Activated T-helper 2 cell treated with anti-CD3 and anti-CD28 coated beads, Interferon-gamma antibody, Interleukin-2, Interleukin-4, amounts not matched to agents 10 μg/mL and 5 μg/mL and 100 μg/mL, durations not matched to agents 14 hours and 24 hours and 36 hours (primary cell): ENCODE results near the gene CDC42EP5. TPM values are rescaled to one million over a fixed set of nuclear protein-coding genes. Genes with fewer than 3 reads are reported as not detected.

Source experiments
- DNase-seq: peaks from one replicate; pipeline ENCODE4 v3.0.0; 2021; ENCODE audit warnings: low spot score
- H3K27ac Mint-ChIP-seq: one replicate; pipeline ENCODE4 v1.8.0; 2021; ENCODE audit warnings: mixed read lengths
- H3K27me3 Mint-ChIP-seq: one replicate; pipeline ENCODE4 v1.8.0; 2021; ENCODE audit warnings: low read depth, mixed read lengths
- H3K36me3 Mint-ChIP-seq: one replicate; pipeline ENCODE4 v1.8.0; 2021; ENCODE audit warnings: low read depth, mixed read lengths
- H3K4me1 Mint-ChIP-seq: one replicate; pipeline ENCODE4 v1.8.0; 2021; ENCODE audit warnings: low read depth, mixed read lengths
- H3K4me3 Mint-ChIP-seq: one replicate; pipeline ENCODE4 v1.8.0; 2021; ENCODE audit warnings: low read depth, mild to moderate bottlenecking, moderate library complexity, mixed read lengths
- H3K9me3 Mint-ChIP-seq: one replicate; pipeline ENCODE4 v1.8.0; 2021; ENCODE audit warnings: mixed read lengths
- intact Hi-C: fragments of 100-400 bp; cut with micrococcal nuclease; formaldehyde crosslinking; loops from one replicate; pipeline ENCODE4 v1.15.1; 2023
- total RNA-seq: library from RNA; stranded (reverse); gene quantifications from 2 replicates; pipeline ENCODE4 v1.2.3, GENCODE V29; 2022

The CDC42EP5 gene
- total RNA-seq, 1 donor from 2014 or later: 1.0 TPM

DNA sequence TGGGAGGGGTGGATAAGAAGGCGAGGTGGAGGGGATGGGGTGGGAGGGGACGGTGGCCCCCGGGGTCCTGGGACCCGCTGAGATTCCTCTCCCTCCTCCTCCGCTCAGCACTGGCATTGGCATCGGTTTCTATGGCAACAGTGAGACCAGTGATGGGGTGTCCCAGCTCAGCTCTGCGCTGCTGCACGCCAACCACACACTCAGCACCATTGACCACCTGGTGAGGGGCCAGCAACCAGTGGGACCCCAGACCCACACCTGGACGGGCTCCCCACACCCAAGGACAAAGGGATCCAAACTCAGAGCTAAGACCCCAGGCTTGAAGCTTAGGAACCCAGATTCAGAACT is 52.0 kb downstream of the CDC42EP5 start:
- Mint-ChIP-seq H3K4me1 (peaks cover 14% of the 10 kb centered on the region), H3K4me3 (no peak overlapping the region), H3K27ac (no peak overlapping the region), H3K9me3 (no peaks in the 10 kb centered on the region), H3K36me3 (no peaks in the 10 kb centered on the region), H3K27me3 (peaks cover 8% of the 10 kb centered on the region)
- DNase-seq: no peak
- intact Hi-C loops: no loop called here

DNA sequence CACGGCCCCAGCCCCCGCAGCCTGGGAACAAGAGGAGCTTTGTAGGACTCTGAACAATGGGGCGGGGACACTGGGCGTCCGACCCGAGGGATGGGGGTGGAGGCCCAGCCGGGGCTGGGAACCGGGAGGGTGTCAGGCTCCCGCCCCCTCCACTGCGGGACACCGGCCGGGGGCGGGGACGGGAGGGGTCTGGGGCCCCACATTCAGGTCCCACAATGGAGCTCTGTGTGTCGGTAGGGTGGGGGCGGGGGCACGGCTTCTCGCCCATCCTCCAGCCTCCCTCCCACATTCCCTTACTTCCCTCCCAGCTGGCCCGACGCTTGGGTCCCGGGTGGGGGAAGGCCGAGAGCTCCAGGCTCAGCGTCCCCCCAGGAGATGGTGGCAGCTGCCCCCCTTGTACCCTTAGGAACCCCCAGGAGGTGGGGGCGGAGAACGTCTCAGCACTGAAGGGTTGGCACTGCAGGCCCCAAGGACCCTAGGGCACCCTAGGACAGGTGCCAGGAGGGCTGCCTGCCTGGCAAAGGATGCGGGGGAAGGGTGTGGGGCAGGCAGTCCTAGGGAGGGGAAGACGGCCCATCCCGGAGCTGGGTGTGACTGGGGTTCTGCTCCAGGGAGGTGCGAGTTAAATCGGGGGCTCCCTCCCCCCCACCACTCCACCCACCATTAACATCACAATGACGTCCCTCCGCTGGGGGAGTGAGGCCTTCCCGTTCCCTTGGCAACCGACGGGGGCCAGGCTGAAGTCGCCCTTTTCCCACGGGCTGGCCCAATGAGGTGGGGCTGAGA is 52.5 kb downstream of the CDC42EP5 start:
- Mint-ChIP-seq H3K27me3 (peaks cover 13% of the 10 kb centered on the region), H3K36me3 (no peaks in the 10 kb centered on the region), H3K4me3 (no peak overlapping the region)

DNA sequence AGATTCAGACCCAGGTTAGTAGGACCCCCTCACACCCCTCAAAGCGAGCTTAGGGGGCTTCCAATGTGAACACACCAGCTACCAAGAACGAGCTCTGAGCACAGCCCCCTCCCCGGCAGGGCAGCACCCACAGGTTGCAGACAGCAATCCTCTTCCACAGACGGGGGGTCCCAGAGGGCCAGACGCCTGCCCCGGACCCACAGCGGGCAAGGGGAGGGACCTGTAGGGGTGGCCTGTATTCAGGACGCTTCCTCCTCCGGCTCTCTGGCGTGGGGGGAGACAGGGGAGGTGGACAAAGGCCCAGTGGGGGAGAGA is 53.1 kb downstream of the CDC42EP5 start:
- Mint-ChIP-seq H3K27me3 (peaks cover 13% of the 10 kb centered on the region), H3K9me3 (no peaks in the 10 kb centered on the region), H3K4me3 (no peak overlapping the region), H3K4me1 (peaks cover 14% of the 10 kb centered on the region), H3K27ac (no peak overlapping the region), H3K36me3 (no peaks in the 10 kb centered on the region)
- intact Hi-C loops: no loop called here
- DNase-seq: no peak

More for the DNA sequence above, 52.5 kb downstream of the CDC42EP5 start:
- Mint-ChIP-seq H3K9me3 (no peaks in the 10 kb centered on the region), H3K27ac (no peak overlapping the region), H3K4me1 (peaks cover 14% of the 10 kb centered on the region)
- no peak for DNase-seq
- intact Hi-C loops: no loop called here

DNA sequence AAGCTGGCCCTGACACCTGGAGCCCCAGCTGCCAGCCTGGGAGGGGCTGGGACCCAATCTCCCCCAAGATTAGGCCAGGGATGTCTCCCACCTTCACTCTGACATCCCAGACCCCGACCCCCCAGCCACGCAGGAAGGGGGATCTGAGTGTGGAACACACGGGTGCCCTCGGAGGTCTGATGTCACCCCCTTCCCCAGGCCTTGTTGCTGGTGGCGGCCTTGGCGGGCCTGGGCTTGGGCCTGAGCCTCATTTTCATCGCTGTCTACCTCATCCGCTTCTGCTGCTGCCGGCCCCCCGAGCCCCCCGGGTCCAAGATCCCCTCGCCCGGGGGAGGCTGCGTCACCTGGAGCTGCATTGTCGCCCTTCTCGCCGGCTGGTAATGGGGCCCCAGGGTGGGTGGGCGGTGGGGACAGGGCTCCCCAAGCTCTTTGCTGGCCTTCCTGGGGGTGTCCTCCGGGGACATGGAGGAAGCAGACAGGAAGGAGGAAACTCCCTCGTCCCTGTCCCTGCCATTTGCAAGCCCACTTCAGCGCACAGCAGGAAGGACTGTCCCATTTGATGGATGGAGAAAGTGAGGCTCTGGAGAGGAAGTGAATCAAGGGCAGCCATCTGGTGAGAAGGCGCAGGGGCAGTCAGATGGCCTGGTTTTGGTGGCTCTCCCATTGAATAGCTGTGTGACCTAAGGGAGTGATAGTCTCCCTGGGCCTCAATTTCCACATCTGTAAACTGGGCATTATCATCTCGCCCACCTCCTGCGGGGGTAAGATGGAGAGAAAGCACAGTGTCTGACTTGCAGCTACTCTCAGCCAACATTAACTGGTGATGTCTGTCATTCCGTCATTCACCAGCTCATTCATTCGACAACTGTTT is 53.9 kb downstream of the CDC42EP5 start:
- H3K9me3 Mint-ChIP-seq: peaks cover 2% of the 10 kb centered on the region
- intact Hi-C loops: no loop called here
- H3K27me3 Mint-ChIP-seq: peaks cover 22% of the 10 kb centered on the region
- no peak overlapping the region for H3K4me3 Mint-ChIP-seq
- H3K27ac Mint-ChIP-seq: no peak overlapping the region
- peaks cover 14% of the 10 kb centered on the region for H3K4me1 Mint-ChIP-seq
- no peaks in the 10 kb centered on the region for H3K36me3 Mint-ChIP-seq
- DNase-seq: no peak

GRCh38 chr19:54418030-54418929 is 54.8 kb downstream of the CDC42EP5 start:
- Mint-ChIP-seq H3K27me3 (peaks cover 27% of the 10 kb centered on the region), H3K27ac (peak overlapping the region; percentile 16), H3K4me3 (peak overlapping the region; percentile 1), H3K9me3 (peaks cover 5% of the 10 kb centered on the region), H3K36me3 (no peaks in the 10 kb centered on the region), H3K4me1 (peaks cover 14% of the 10 kb centered on the region)
- intact Hi-C loops: no loop called here
- peak; percentile 37 for DNase-seq

DNA sequence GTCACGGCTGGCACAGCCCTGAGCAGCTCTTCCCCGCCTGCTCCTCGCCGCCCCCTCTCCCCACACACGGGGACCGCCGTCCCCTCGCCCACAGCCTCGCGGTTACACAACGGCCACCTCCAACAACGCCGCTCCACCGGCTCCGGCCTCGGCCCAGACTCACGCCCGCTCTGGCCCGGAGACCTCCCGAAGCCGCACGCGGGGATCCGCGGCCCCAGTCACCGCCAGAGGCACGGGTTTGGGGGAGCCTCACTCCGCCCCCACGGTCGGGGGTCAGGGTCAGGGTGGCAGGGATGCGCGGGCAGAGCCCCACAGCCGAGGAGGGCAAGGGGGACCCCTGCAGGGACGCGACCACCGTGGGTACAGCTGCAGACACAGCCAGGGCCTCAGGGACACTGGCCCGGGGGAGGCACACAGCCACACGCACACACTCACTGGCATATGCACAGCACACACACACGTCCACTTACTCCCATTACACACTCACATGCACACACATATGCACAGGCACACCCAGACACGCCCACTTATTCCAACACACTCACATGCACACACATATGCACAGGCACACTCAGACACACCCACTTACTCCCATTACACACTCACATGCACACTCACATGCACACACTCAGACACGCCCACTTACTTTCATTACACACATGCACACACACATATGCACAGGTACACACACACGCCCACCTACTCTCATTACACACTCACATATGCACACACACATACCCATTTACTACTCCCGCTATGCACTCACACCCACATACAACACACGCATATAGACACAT is 56.2 kb downstream of the CDC42EP5 start:
- H3K9me3 Mint-ChIP-seq: peaks cover 5% of the 10 kb centered on the region
- no peak overlapping the region for H3K27ac Mint-ChIP-seq
- peaks cover 14% of the 10 kb centered on the region for H3K4me1 Mint-ChIP-seq
- H3K27me3 Mint-ChIP-seq: peaks cover 27% of the 10 kb centered on the region
- DNase-seq: no peak
- no peaks in the 10 kb centered on the region for H3K36me3 Mint-ChIP-seq
- intact Hi-C loops: no loop called here
- H3K4me3 Mint-ChIP-seq: no peak overlapping the region

DNA sequence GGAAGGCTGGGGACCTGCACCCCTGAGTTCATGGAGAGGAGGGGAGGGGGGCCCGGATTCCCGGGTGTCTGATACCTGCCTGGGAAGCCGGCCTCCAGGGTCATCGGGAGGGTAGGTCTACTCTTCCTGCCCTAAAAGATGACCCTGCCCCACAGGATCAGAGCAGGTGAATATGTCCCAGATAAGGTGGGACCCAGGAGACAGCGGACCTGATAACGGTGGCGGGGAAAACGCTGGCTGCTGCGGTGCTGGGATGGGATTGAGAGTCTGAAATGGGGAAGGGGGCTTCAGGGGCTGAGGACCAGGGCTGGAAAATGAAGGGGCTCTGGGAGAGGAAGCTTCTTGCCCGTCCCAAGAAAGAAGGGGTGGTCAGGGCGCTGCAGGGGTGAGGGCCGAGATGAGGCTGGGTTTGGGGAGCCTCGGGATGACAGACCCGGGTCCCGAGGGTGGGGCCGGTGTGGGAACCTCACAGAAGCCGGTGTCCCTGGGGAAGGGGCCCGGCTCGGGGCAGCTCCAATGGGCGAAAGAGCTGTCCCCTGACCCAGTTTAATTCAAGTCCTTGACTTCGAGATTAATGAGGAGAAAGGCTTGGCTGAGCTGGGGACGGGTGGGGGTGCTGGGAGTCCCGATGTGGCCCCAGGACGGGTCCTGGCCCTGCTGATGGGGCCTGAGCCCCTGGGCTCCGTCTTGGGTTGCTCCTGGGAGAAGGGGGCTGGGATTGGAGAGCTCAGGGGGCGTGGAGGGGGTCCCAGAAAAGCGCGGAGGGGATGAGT is 57.0 kb downstream of the CDC42EP5 start:
- Mint-ChIP-seq H3K27me3 (peaks cover 28% of the 10 kb centered on the region), H3K36me3 (no peaks in the 10 kb centered on the region), H3K4me1 (peaks cover 14% of the 10 kb centered on the region), H3K9me3 (peaks cover 5% of the 10 kb centered on the region), H3K27ac (no peak overlapping the region), H3K4me3 (no peak overlapping the region)
- DNase-seq: no peak
- intact Hi-C loops: no loop called here

DNA sequence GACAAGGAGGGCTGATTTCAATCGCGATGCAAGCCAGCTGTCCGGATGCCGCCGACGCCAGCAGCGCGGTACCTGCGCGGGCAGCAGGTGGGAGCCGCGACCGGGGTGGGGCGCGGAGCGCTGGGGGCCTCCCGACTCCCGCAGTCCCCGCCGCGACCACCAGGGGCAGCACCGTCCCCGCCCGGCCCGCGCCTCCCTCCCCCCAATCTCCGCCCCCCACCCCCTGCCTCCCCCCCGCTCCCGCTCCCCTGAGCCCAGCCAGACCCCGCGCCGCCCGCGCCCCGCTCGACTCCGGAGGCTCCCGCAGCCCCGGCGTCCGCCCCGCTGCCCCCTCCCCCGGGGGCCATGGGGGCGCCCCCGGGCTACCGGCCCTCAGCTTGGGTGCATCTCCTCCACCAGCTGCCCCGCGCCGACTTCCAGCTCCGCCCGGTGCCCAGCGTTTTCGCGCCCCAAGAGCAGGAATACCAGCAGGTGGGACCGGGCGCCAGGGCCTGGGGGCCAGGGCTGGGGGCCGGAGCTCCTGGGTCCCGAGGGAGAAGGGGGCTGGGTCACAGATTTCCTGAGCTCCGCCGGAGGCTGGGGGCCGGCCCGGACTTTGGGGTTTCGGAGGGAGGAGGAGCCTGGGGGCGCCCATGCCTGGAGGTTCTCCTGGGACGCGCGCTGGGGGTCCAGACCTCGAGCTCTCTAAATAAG is 57.7 kb downstream of the CDC42EP5 start, which contains the start of gene TTYH1:
Gene TTYH1, plus strand, starts transcription at position 257 of the 693 bp plus-strand sequence. Its CDS starts 89 bp downstream, at position 346.
- intact Hi-C loops: no loop called here
- Mint-ChIP-seq H3K4me1 (peaks cover 14% of the 10 kb centered on the region), H3K27me3 (peaks cover 32% of the 10 kb centered on the region), H3K9me3 (peaks cover 5% of the 10 kb centered on the region), H3K4me3 (no peak within 1 kb of the TSS), H3K27ac (no peak within 1 kb of the TSS), H3K36me3 (no peaks in the 10 kb centered on the region)
- no peak for DNase-seq

Other genes starting within 250 kb of the CDC42EP5 start
- gene LILRA6, start 230.5 kb downstream of the CDC42EP5 start, total RNA-seq: not detected in 2 replicates
- gene LILRB5, start 216.0 kb downstream of the CDC42EP5 start, total RNA-seq: 0.05 TPM in 1 of 2 replicates, not detected in the other
- not detected in 2 replicates for gene LILRB2, start 192.2 kb downstream of the CDC42EP5 start, total RNA-seq
- gene LILRA5, start 160.1 kb downstream of the CDC42EP5 start, total RNA-seq: not detected in 2 replicates
- gene LILRA4, start 134.1 kb downstream of the CDC42EP5 start, total RNA-seq: not detected in 2 replicates
- gene LAIR1, start 108.4 kb downstream of the CDC42EP5 start, total RNA-seq: 8.8 and 10.8 TPM in 2 replicates
- 0.50 TPM in 1 of 2 replicates, not detected in the other for gene TTYH1, start 57.8 kb downstream of the CDC42EP5 start, total RNA-seq
- gene LENG8, start 24.1 kb downstream of the CDC42EP5 start, total RNA-seq: 203 and 209 TPM in 2 replicates
- 7.5 and 8.1 TPM in 2 replicates for gene LENG9, start 9.5 kb downstream of the CDC42EP5 start, total RNA-seq
- gene LAIR2, start 29.5 kb upstream of the CDC42EP5 start, total RNA-seq: 76.8 and 77.7 TPM in 2 replicates
- gene LILRA2, start 100.5 kb upstream of the CDC42EP5 start, total RNA-seq: not detected in 2 replicates
- gene LILRA1, start 120.3 kb upstream of the CDC42EP5 start, total RNA-seq: not detected in 2 replicates
- not detected in 2 replicates for gene LILRB1, start 157.2 kb upstream of the CDC42EP5 start, total RNA-seq
- 0.32 and 0.46 TPM in 2 replicates for gene LILRB4, start 189.7 kb upstream of the CDC42EP5 start, total RNA-seq